ENCODE measurements around the gene ZAR1.

- TF ChIP-seq, protein P1, sequence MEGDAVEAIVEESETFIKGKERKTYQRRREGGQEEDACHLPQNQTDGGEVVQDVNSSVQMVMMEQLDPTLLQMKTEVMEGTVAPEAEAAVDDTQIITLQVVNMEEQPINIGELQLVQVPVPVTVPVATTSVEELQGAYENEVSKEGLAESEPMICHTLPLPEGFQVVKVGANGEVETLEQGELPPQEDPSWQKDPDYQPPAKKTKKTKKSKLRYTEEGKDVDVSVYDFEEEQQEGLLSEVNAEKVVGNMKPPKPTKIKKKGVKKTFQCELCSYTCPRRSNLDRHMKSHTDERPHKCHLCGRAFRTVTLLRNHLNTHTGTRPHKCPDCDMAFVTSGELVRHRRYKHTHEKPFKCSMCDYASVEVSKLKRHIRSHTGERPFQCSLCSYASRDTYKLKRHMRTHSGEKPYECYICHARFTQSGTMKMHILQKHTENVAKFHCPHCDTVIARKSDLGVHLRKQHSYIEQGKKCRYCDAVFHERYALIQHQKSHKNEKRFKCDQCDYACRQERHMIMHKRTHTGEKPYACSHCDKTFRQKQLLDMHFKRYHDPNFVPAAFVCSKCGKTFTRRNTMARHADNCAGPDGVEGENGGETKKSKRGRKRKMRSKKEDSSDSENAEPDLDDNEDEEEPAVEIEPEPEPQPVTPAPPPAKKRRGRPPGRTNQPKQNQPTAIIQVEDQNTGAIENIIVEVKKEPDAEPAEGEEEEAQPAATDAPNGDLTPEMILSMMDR (IDR thresholded peaks at IDR 0.05; ENCODE audit: insufficient read depth, low read length, poor library complexity, severe bottlenecking), result no peak
- no peak for TF ChIP-seq EZH2phosphoT487 (conservative IDR thresholded peaks at IDR 0.05; ENCODE audit: low read length)
Observed at GRCh38 chr4:48461000-48461399, 29.1 kb upstream of the ZAR1 start.
